SK-N-SH (cell line): ENCODE measurements around the gene MATN1. TPM values are rescaled to one million over a fixed set of nuclear protein-coding genes. Genes with fewer than 3 reads are reported as not detected.

Experiments
- CTCF ChIA-PET: fragments of 300-600, 350-600 bp; formaldehyde crosslinking; extraction: SDS; loops from one replicate; lab custom pipeline; 2021; lab: Yijun Ruan, JAX
- POLR2A ChIA-PET: fragments of 350-600 bp; sonication (Branson Sonifier 250); formaldehyde crosslinking; extraction: SDS; loops from one replicate; lab custom pipeline; 2020; ENCODE audit warnings: antibody characterized with exemption, inconsistent platforms; lab: Yijun Ruan, JAX
- DNase-seq: peaks from one replicate; pipeline ENCODE4 v3.0.0; 2012
- H2AFZ ChIP-seq: fragments of 200-600 bp; sonication (generic); 2 replicates; pipeline ENCODE4 v1.8.1; 2016; ENCODE audit warnings: antibody characterized with exemption, mild to moderate bottlenecking, low read depth
- H3F3A ChIP-seq: fragments of 200-600 bp; sonication (generic); replicated peaks from 2 replicates; pipeline ENCODE3; 2016; ENCODE audit warnings: antibody characterized with exemption, mild to moderate bottlenecking; ENCODE audit not compliant: insufficient read depth
- H3K27ac ChIP-seq, 2 experiments: fragments of 200-500 bp in 1 of 2; fragments of 200-600 bp in 1 of 2; sonication (Bioruptor generic) in 1 of 2; sonication (generic), shearing (Covaris generic) in 1 of 2; 2 replicates each; pipeline versions ENCODE4 v1.5.1 to v1.6.1; 2014 to 2016; ENCODE audit warnings: low read depth in 2 of 2, inconsistent platforms in 1 of 2, low read length in 1 of 2, mild to moderate bottlenecking in 1 of 2, mixed read lengths in 1 of 2
- H3K27me3 ChIP-seq: fragments of 200-600 bp; sonication (generic), shearing (Covaris generic); 2 replicates; pipeline ENCODE4 v1.6.1; 2016; ENCODE audit warnings: mixed run types; ENCODE audit not compliant: insufficient read depth
- H3K36me3 ChIP-seq, 2 experiments: fragments of 200-500 bp in 1 of 2; fragments of 200-600 bp in 1 of 2; sonication (Bioruptor generic) in 1 of 2; sonication (generic) in 1 of 2; replicated peaks in 1 of 2; 2 replicates each; pipeline versions ENCODE3 to v1.5.1; 2014 to 2016; ENCODE audit warnings: low read length in 1 of 2, mild to moderate bottlenecking in 1 of 2; ENCODE audit not compliant: insufficient read depth in 2 of 2, control insufficient read depth in 1 of 2
- H3K4me1 ChIP-seq, 2 experiments: fragments of 200-500 bp in 1 of 2; fragments of 200-600 bp in 1 of 2; sonication (Bioruptor generic) in 1 of 2; sonication (generic), shearing (Covaris generic) in 1 of 2; 2 replicates each; pipeline versions ENCODE4 v1.5.1 to v1.6.1; 2014 to 2016; ENCODE audit warnings: low read depth in 1 of 2, low read length in 1 of 2, mixed run types in 1 of 2; ENCODE audit not compliant: insufficient read depth in 2 of 2, control insufficient read depth in 1 of 2
- H3K4me2 ChIP-seq: fragments of 200-600 bp; sonication (generic), shearing (Covaris generic); 2 replicates; pipeline ENCODE4 v1.6.1; 2017; ENCODE audit warnings: mixed run types
- H3K4me3 ChIP-seq, 2 experiments: fragments of 200-500 bp in 1 of 2; fragments of 200-600 bp in 1 of 2; sonication (Bioruptor generic) in 1 of 2; sonication (generic), shearing (Covaris generic) in 1 of 2; 2 replicates each; pipeline versions ENCODE4 v1.5.1 to v1.8.1; 2014 to 2016; ENCODE audit warnings: low read depth in 2 of 2, inconsistent platforms in 1 of 2, low read length in 1 of 2, mild to moderate bottlenecking in 1 of 2, mixed read lengths in 1 of 2, moderate library complexity in 1 of 2
- H3K79me2 ChIP-seq: fragments of 200-600 bp; sonication (generic); 2 replicates; pipeline ENCODE4 v1.8.1; 2017; ENCODE audit warnings: mild to moderate bottlenecking; ENCODE audit not compliant: insufficient read depth
- H3K9ac ChIP-seq: fragments of 200-600 bp; sonication (generic); 2 replicates; pipeline ENCODE4 v1.6.1; 2017; ENCODE audit warnings: mixed run types
- H3K9me2 ChIP-seq: fragments of 200-600 bp; sonication (generic); 2 replicates; pipeline ENCODE4 v1.6.1; 2017; ENCODE audit warnings: mixed run types
- H3K9me3 ChIP-seq: fragments of 200-600 bp; sonication (generic); 2 replicates; pipeline ENCODE4 v1.6.1; 2017; ENCODE audit warnings: mixed run types, mild to moderate bottlenecking, moderate library complexity
- H4K20me1 ChIP-seq: fragments of 200-600 bp; sonication (generic); 2 replicates; pipeline ENCODE4 v1.6.1; 2017; ENCODE audit warnings: mild to moderate bottlenecking, mixed run types; ENCODE audit not compliant: insufficient read depth
- FOXM1 ChIP-seq: IDR thresholded peaks from 2 replicates; pipeline ENCODE4 v1.4.0; 2012; ENCODE audit warnings: low read depth, mild to moderate bottlenecking
- JUND ChIP-seq: IDR thresholded peaks from 2 replicates; pipeline ENCODE4 v1.4.0; 2012
- NRF1 ChIP-seq: IDR thresholded peaks from 2 replicates; pipeline ENCODE4 v1.6.1; 2012; ENCODE audit warnings: low read depth, mild to moderate bottlenecking, low read length
- RCOR1 ChIP-seq: fragments of 150-350 bp; IDR thresholded peaks from 2 replicates; pipeline ENCODE4 v1.6.1; 2017; ENCODE audit warnings: antibody characterized with exemption, low read length
- RXRA ChIP-seq: IDR thresholded peaks from 2 replicates; pipeline ENCODE4 v1.4.0; 2012; ENCODE audit warnings: low read depth, mild to moderate bottlenecking, borderline replicate concordance
- SIN3A ChIP-seq: IDR thresholded peaks from 2 replicates; pipeline ENCODE4 v1.6.1; 2012; ENCODE audit warnings: low read depth, mild to moderate bottlenecking, low read length, moderate library complexity, borderline replicate concordance
- TCF12 ChIP-seq: IDR thresholded peaks from 2 replicates; pipeline ENCODE4 v1.4.0; 2012
- YY1 ChIP-seq: IDR thresholded peaks from 2 replicates; pipeline ENCODE4 v1.4.0; 2012; ENCODE audit warnings: low read depth, mild to moderate bottlenecking
- WGBS: methylation state at CpG from one replicate; pipeline ENCODE4 v1.1.6; 2017; ENCODE audit warnings: low lambda C conversion rate; 5-methylcytosine and 5-hydroxymethylcytosine counted together
- polyA plus RNA-seq, 3 experiments: library from polyadenylated mRNA; depleted of rRNA; stranded (reverse); fragments of >200 nt; gene quantifications; 2 replicates each; pipeline ENCODE4 v1.2.3, GENCODE V29; 2012
- TF ChIP-seq, protein P1 (sequence below): IDR thresholded peaks from 2 replicates; pipeline ENCODE4 v1.6.1; 2012; ENCODE audit warnings: mild to moderate bottlenecking, low read depth, low read length, moderate library complexity
- TF ChIP-seq, protein P2 (sequence below): fragments of 150-350 bp; IDR thresholded peaks from 2 replicates; pipeline ENCODE4 v1.6.1; 2017; ENCODE audit warnings: antibody characterized with exemption, low read length, low read depth, borderline replicate concordance
- TF ChIP-seq, protein P3 (sequence below): fragments of 150-350 bp; IDR thresholded peaks from 2 replicates; pipeline ENCODE4 v1.6.1; 2016; ENCODE audit warnings: mild to moderate bottlenecking, low read depth, low read length
- TF ChIP-seq, protein P4 (sequence below): IDR thresholded peaks from 2 replicates; pipeline ENCODE4; 2012

The MATN1 gene, protein sequence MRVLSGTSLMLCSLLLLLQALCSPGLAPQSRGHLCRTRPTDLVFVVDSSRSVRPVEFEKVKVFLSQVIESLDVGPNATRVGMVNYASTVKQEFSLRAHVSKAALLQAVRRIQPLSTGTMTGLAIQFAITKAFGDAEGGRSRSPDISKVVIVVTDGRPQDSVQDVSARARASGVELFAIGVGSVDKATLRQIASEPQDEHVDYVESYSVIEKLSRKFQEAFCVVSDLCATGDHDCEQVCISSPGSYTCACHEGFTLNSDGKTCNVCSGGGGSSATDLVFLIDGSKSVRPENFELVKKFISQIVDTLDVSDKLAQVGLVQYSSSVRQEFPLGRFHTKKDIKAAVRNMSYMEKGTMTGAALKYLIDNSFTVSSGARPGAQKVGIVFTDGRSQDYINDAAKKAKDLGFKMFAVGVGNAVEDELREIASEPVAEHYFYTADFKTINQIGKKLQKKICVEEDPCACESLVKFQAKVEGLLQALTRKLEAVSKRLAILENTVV
- polyA plus RNA-seq (2012; rRNA removed) = 0.15 and 0.23 TPM in 2 replicates
- polyA plus RNA-seq (2012; cell fraction: cytosol; rRNA removed) = 0.05 and 0.09 TPM in 2 replicates
- 1.3 and 1.4 TPM in 2 replicates for polyA plus RNA-seq (2012; cell fraction: nucleus; rRNA removed)

DNA sequence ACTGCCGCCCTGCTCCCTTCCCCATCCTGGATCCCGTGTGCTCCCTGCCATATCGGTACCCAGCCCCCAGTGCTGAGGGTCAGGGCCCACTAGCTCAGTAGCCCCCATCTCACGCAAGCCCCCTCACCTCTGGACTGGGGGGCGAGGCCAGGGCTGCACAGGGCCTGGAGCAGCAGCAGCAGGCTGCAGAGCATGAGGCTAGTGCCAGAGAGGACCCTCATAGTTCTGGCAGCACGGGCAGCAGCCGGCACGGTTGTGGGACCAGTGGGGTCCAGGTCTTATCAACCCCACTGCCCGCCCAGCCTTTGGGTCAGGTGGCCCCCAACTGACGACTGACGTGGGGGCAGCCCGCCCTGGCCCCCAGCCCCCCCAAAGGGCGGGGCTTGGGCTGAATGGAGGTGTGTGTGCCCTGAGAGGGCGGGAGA, at the start of gene MATN1:
Gene MATN1, minus strand, starts transcription at position 255 of the 425 bp plus-strand sequence. Its CDS starts 34 bp downstream, at position 221.
- Histone ChIP-seq H3F3A (peaks cover 5% of the 10 kb centered on the region), H3K4me3 (no peak within 1 kb of the TSS), H3K9me3 (no peaks in the 10 kb centered on the region), H3K9ac (no peak within 1 kb of the TSS), H4K20me1 (0 out of 2 replicates have a peak, but pooled peaks cover 7% of the 10 kb centered on the region), H3K27ac (no peak within 1 kb of the TSS), H3K4me2 (no peak within 1 kb of the TSS), H2AFZ (no peak within 1 kb of the TSS), H3K36me3 (peaks cover 0 to 9% of the 10 kb centered on the region in 2 experiments), H3K9me2 (no peaks in the 10 kb centered on the region), H3K27me3 (no peaks in the 10 kb centered on the region), H3K4me1 (peaks cover 7 to 14% of the 10 kb centered on the region in 2 experiments; a peak in 3 of 4 replicates), H3K79me2 (no peaks in the 10 kb centered on the region)
- POLR2A ChIA-PET = no interaction called here
- DNase-seq = no peak
- 92% methylated on average over 8 of the region's 14 CpGs for WGBS
- CTCF ChIA-PET = interaction anchor here (1.4 to 14.9 kb wide), 6 partner anchors 51 to 188 kb away, joined by 3 to 377 read pairs (median 18); no protein-coding TSS in a partner anchor
- TF ChIP-seq, protein P1, sequence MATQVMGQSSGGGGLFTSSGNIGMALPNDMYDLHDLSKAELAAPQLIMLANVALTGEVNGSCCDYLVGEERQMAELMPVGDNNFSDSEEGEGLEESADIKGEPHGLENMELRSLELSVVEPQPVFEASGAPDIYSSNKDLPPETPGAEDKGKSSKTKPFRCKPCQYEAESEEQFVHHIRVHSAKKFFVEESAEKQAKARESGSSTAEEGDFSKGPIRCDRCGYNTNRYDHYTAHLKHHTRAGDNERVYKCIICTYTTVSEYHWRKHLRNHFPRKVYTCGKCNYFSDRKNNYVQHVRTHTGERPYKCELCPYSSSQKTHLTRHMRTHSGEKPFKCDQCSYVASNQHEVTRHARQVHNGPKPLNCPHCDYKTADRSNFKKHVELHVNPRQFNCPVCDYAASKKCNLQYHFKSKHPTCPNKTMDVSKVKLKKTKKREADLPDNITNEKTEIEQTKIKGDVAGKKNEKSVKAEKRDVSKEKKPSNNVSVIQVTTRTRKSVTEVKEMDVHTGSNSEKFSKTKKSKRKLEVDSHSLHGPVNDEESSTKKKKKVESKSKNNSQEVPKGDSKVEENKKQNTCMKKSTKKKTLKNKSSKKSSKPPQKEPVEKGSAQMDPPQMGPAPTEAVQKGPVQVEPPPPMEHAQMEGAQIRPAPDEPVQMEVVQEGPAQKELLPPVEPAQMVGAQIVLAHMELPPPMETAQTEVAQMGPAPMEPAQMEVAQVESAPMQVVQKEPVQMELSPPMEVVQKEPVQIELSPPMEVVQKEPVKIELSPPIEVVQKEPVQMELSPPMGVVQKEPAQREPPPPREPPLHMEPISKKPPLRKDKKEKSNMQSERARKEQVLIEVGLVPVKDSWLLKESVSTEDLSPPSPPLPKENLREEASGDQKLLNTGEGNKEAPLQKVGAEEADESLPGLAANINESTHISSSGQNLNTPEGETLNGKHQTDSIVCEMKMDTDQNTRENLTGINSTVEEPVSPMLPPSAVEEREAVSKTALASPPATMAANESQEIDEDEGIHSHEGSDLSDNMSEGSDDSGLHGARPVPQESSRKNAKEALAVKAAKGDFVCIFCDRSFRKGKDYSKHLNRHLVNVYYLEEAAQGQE = no peak
- TF ChIP-seq YY1 (no peak), RCOR1 (no peak), FOXM1 (no peak), JUND (no peak), NRF1 (no peak), TCF12 (no peak), RXRA (no peak), SIN3A (no peak)
- TF ChIP-seq, protein P2, sequence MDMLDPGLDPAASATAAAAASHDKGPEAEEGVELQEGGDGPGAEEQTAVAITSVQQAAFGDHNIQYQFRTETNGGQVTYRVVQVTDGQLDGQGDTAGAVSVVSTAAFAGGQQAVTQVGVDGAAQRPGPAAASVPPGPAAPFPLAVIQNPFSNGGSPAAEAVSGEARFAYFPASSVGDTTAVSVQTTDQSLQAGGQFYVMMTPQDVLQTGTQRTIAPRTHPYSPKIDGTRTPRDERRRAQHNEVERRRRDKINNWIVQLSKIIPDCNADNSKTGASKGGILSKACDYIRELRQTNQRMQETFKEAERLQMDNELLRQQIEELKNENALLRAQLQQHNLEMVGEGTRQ = no peak
- TF ChIP-seq, protein P3, sequence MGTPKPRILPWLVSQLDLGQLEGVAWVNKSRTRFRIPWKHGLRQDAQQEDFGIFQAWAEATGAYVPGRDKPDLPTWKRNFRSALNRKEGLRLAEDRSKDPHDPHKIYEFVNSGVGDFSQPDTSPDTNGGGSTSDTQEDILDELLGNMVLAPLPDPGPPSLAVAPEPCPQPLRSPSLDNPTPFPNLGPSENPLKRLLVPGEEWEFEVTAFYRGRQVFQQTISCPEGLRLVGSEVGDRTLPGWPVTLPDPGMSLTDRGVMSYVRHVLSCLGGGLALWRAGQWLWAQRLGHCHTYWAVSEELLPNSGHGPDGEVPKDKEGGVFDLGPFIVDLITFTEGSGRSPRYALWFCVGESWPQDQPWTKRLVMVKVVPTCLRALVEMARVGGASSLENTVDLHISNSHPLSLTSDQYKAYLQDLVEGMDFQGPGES = no peak
- TF ChIP-seq, protein P4, sequence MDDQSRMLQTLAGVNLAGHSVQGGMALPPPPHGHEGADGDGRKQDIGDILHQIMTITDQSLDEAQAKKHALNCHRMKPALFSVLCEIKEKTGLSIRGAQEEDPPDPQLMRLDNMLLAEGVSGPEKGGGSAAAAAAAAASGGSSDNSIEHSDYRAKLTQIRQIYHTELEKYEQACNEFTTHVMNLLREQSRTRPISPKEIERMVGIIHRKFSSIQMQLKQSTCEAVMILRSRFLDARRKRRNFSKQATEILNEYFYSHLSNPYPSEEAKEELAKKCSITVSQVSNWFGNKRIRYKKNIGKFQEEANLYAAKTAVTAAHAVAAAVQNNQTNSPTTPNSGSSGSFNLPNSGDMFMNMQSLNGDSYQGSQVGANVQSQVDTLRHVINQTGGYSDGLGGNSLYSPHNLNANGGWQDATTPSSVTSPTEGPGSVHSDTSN = no peak
